ENCODE results near the gene TBC1D9B.

TBC1D9B gene

GRCh38 chr5:179820483-179821297 is 87.0 kb downstream of the TBC1D9B start, which contains the start of gene SQSTM1:
SQSTM1 (plus strand) TSS chr5:179820905; CDS start chr5:179820937, 32 bp downstream.
- DNase-seq (ENCODE audit: low read depth) = no peak

GRCh38 chr5:179820127-179820482 is 87.6 kb downstream of the TBC1D9B start:
- DNase-seq (ENCODE audit: low read depth) = no peak

- DNase-seq (ENCODE audit: low read depth) = no peak
Measured at GRCh38 chr5:179819296-179820126, 88.2 kb downstream of the TBC1D9B start.

- DNase-seq (ENCODE audit: low read depth) = no peak
Measured at GRCh38 chr5:179818746-179819295, 88.9 kb downstream of the TBC1D9B start.

- no peak for DNase-seq (ENCODE audit: low read depth)
Measured at GRCh38 chr5:179817890-179818745, 89.6 kb downstream of the TBC1D9B start.

GRCh38 chr5:179817470-179817840 is 90.2 kb downstream of the TBC1D9B start:
- no peak for DNase-seq (ENCODE audit: low read depth)

GRCh38 chr5:179816796-179817469 is 90.8 kb downstream of the TBC1D9B start:
- no peak for DNase-seq (ENCODE audit: low read depth)

- no peak for DNase-seq (ENCODE audit: low read depth)
Measured at GRCh38 chr5:179816401-179816795, 91.3 kb downstream of the TBC1D9B start.

- no peak for DNase-seq (ENCODE audit: low read depth)
Measured at GRCh38 chr5:179815491-179816249, 92.0 kb downstream of the TBC1D9B start.

GRCh38 chr5:179814090-179814489 is 93.6 kb downstream of the TBC1D9B start:
- no peak for DNase-seq (ENCODE audit: low read depth)

- no peak for DNase-seq (ENCODE audit: low read depth)
Measured at GRCh38 chr5:179812997-179813607, 94.6 kb downstream of the TBC1D9B start.

GRCh38 chr5:179812135-179812825 is 95.4 kb downstream of the TBC1D9B start:
- DNase-seq (ENCODE audit: low read depth) = no peak

Measured in GM04503 (cell line).